Measurements from ENCODE around the gene SORBS1.

SORBS1 gene

DNA sequence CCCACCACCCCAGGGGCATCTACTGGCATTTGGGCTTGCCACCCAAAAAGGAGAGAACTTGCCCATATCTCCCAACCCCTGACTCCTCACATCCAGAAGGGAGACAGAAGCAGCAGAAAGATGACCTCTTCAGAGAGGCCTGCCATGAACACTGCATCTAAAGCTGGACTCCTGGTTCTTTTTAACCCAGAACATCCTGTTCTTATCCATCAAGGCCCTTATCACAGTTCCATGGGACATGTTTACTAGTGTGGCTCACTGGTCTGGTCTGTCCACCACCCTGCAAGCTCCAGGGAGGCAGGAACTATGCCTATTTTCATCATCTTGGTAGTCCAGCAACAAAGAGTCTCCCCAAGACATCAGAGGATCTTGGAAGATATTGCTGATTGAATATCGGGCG, 155.5 kb downstream of the SORBS1 start:
- no peak for DNase-seq

GRCh38 chr10:95404864-95405263, 156.3 kb downstream of the SORBS1 start:
- no peak for DNase-seq

GRCh38 chr10:95404462-95404858, 156.7 kb downstream of the SORBS1 start:
- DNase-seq, result no peak

DNA sequence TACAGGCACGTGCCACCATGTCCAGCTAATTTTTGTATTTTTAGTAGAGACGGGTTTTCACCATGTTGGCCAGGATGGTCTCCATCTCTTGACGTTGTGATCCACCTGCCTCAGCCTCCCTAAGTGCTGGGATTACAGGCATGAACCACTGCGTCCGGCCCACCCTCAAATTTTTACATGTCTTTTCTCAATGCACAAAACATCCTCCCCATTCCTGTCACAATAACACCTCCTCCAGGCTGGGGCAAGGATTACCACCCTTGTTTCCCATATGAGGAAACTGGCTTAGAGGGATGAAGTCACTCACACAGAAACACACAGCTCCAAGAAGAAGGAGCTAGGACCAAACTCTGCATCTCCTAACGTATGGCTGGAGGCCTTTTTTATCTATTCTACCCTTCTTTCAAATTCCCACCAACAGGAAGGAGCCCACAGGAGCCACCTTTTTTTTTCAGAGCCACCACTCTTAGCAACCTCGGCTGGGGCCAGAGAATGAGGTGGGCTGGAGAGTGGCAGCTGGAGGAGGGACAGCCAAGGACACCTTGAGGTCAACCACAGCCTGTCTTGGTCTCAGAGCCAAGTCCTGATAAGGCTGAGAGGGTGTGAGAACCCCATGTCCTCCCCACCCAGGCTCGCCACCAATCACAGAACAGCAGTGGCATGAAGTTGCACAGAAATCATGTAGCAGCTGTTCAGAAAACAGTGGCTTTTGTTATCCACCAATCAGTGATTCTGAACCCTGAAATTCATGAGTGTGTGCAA, 157.3 kb downstream of the SORBS1 start:
- DNase-seq, result no peak

DNA sequence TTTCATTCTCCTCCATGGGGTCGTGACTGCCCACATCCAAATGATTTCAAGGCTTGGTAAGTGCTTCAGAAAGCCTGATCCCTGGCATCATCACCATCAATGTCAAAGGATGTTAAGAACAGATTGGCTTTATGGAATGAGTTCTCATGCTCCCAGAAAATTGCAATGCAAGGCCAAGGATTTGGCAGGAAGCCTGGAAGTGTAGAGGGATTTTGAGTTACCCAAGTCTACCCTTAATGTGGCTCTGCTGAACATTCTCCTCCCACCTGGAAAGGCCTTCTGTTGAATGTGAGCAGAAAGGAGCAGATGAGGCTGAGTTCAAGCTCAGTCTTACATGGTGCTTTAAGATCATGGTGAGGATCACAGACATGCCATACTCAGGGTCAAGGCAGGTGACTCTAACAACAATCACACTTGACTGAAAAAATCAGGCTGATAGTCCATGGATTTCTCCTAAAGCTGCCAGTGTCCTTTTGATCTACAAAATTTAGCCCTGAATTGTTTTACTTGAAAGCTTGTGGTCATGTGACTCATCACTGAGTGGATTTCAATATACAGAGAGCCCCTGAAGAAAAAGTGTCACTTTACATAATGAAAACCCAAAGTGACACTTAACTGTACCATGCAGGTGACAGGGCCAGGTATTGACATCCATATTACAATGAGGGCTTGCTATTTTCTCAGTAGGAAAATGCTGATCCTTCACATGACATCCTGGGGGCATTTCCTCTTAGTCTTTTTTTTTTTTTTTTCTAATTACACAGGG, 159.3 kb downstream of the SORBS1 start:
- DNase-seq, result no peak

GRCh38 chr10:95400787-95401186, 160.4 kb downstream of the SORBS1 start:
- no peak for DNase-seq

- DNase-seq, result no peak
Measured at GRCh38 chr10:95399183-95399582, 162.0 kb downstream of the SORBS1 start.

DNA sequence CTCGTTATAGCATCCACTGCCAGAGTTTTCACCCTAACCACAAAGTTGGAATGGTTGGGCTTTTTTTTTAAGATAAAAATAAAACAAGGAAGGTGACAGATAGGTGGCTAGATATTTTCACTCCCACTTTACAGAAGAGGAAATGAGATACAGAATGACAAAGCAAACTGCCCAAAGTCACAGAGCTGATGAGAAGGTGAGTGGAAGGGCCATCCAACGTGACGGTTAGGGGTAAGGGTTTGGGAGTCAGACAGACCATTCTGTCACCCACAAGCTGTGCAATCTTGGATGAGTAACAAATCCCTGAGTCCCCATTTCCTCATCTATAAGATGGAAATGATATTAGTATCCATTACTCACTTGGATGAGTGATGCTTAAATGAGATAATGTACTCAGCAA, 163.4 kb downstream of the SORBS1 start:
- no peak for DNase-seq

GRCh38 chr10:95395947-95396449, 165.2 kb downstream of the SORBS1 start:
- DNase-seq, result no peak

DNA sequence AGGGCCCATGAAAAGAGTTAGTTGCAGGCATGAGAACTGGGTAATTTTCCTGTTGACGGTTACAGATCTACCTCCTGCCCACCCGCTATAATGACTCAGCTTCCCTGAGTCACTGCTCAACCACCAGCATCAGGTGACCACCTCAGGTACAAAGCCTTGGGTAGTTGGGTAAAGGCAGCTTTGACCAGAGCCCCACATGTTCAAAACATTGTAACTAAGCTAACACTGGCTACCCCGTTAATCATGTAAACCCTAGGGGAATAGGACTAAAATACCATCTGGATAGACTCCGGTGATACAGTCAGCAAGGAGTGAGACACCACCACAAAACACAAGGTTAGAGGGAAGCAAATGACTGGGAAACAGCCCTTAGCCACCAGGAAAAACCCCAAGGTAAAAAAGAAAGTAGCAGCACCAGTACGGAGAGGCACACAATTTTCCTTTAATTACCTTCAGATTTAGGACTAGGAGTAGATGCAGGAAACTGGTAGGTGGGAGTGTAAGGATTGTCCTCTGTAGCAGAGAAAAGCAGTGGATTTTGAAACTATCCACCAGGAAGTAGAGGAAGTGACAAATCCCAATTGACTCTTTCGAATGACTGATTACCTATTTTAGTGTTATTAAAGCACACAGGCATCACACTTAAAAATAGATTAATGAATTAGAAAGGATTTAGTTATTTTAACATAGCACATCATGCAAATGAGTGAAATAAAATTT, 166.8 kb downstream of the SORBS1 start:
- no peak for DNase-seq

GRCh38 chr10:95392681-95393164, 168.4 kb downstream of the SORBS1 start:
- DNase-seq, result no peak

GRCh38 chr10:95392217-95392584, 169.0 kb downstream of the SORBS1 start:
- no peak for DNase-seq

- no peak for DNase-seq
Measured at GRCh38 chr10:95391581-95392216, 169.5 kb downstream of the SORBS1 start.

- DNase-seq, result no peak
Measured at GRCh38 chr10:95391164-95391563, 170.0 kb downstream of the SORBS1 start.

GRCh38 chr10:95389982-95390381, 171.2 kb downstream of the SORBS1 start:
- no peak for DNase-seq

DNA sequence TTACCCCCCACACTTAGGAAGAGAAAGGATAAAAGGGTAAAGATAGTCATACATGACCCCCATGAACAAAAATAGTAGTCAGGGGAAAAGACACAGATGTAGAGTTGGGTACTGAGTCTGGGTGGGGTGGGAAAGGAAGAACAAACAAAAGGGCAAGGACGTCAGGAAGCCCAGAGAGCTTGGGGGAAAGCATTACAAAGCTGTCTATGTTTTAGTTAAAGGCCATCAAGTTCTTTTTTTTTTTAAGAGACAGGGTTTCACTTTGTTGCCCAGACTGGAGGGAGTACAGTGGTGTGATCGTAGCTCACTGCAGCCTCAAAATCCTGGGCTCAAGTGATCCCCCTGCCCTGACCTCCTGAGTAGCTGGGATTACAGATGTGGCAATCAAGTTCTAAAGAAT, 172.0 kb downstream of the SORBS1 start:
- DNase-seq, result no peak

- DNase-seq, result no peak
Measured at GRCh38 chr10:95388539-95388938, 172.6 kb downstream of the SORBS1 start.

DNA sequence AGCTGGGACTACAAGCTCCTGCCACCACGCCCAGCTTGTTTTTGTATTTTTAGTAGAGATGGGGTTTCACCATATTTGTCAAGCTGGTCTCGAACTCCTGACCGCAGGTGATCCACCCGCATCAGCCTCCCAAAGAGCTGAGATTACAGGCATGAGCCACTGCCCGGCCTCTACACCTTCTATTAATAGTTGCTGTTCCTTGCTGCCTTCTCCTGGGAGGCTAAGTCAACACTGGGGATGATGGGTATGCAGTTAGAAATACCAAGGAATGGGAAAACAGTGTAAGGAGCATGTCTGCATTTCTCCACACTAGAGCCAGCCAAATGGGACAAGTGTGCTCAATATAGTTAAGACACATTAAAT, 173.1 kb downstream of the SORBS1 start:
- no peak for DNase-seq

DNA sequence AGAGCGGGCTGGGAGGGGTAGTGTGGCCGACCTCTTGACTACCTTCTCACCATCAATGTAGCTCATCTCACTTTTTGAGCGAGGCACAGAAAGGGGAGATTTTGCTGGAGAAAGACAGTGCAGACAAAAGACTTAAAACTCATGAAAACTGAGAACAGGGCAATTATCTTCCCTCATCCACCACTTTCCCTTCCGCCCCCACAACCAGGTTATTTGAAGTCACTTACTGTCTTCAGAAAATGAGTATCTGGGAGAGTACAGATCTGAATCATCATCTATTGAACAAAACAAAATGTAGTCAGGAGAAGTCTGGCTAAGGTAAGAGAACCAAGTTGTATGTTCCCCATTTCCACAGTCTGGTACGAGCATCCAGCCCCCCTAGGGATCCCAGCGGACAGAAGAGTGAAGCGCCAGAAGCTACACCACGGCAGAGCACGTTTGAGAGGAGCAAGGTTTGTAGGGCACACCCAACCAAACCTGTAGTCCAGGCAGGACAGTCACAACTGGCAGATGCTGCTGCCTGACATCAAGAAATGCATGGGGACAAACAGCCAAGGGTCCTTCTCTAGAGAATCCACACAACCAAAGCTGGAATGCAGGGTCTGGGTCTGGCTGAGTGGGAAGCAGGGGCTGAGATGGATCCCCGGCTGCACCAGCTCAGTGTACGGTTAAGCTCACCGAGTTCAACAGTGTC, 177.0 kb downstream of the SORBS1 start:
- DNase-seq, result no peak

GRCh38 chr10:95382596-95382995, 178.6 kb downstream of the SORBS1 start:
- DNase-seq, result no peak

- DNase-seq, result no peak
Measured at GRCh38 chr10:95382174-95382573, 179.0 kb downstream of the SORBS1 start.

DNA sequence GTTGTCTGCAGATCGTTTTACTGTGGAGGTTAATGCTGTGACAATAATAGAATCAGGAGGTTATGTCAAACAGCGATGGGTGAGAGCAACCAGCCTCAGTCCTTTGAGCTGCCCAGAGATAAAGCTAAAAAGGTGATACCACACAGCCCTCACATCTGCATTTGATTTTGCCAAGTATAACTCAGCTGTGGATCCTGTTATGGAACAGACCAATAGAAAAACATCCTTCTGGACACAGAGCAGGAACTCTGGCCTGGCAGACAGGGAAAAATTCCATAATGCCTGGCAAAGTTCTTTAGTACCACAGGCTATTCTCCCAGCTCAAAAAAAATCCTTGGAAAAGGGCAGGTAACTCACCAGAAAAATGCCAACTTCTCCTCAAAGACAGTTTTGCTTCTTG, 183.2 kb downstream of the SORBS1 start:
- DNase-seq, result no peak
